Endothelial cell of umbilical vein (primary cell): ENCODE data around the gene SUPT3H. TPM values are rescaled to one million over a fixed set of nuclear protein-coding genes. Genes with fewer than 3 reads are reported as not detected.

Experiments
- BruUV-seq: library from RNA; stranded (reverse); fragments of 400-500 nt; replicated peaks from 2 replicates; lab custom pipeline; 2021; lab: Mats Ljungman, UMichigan
- CTCF ChIA-PET: fragments of 300-600, 350-600 bp; sonication (Branson Sonifier 250); formaldehyde crosslinking; loops from one replicate; lab custom pipeline; 2021; ENCODE audit warnings: antibody characterized with exemption, inconsistent platforms; lab: Charles Lee
- POLR2A ChIA-PET: fragments of 300-600, 350-600 bp; sonication (Branson Sonifier 250); formaldehyde crosslinking; loops from one replicate; lab custom pipeline; 2021; ENCODE audit warnings: antibody characterized with exemption, inconsistent platforms; lab: Charles Lee
- DNase-seq: peaks from one replicate; pipeline ENCODE4 v3.0.0-alpha.2; 2011; ENCODE audit warnings: low read depth, low spot score
- FAIRE-seq: peaks from 2 replicates; lab custom pipeline; 2011; peaks lifted over from hg19 to GRCh38; lab: Jason Lieb, UNC
- H2AFZ ChIP-seq: 2 replicates; pipeline ENCODE4 v1.6.0; 2012; ENCODE audit warnings: low read depth, low read length, control low read depth, inconsistent platforms
- H3K27ac ChIP-seq: 2 replicates; pipeline ENCODE4 v1.5.1; 2011; ENCODE audit warnings: low read depth, mild to moderate bottlenecking, control low read depth, low read length, moderate library complexity; ENCODE audit not compliant: insufficient read depth
- H3K27me3 ChIP-seq, 2 experiments: 2 replicates each; pipeline versions ENCODE4 v1.6.0 to v1.6.1; 2011; ENCODE audit warnings: low read length in 2 of 2, mixed read lengths in 1 of 2; ENCODE audit not compliant: control insufficient read depth in 2 of 2, insufficient read depth in 2 of 2
- H3K36me3 ChIP-seq, 2 experiments: 2 replicates in 1 of 2; 3 replicates in 1 of 2; pipeline ENCODE4 v1.5.1; 2011; ENCODE audit warnings: low read length in 2 of 2, mild to moderate bottlenecking in 1 of 2, moderate library complexity in 1 of 2; ENCODE audit not compliant: control insufficient read depth in 2 of 2, insufficient read depth in 2 of 2; ENCODE audit errors: extremely low read depth in 1 of 2
- H3K4me1 ChIP-seq: 3 replicates; pipeline ENCODE4 v1.5.1; 2011; ENCODE audit warnings: mild to moderate bottlenecking, low read length; ENCODE audit not compliant: control insufficient read depth, insufficient read depth; ENCODE audit errors: extremely low read depth
- H3K4me2 ChIP-seq: 2 replicates; pipeline ENCODE4 v1.6.1; 2011; ENCODE audit warnings: low read length, control low read depth, mixed read lengths; ENCODE audit not compliant: insufficient read depth
- H3K4me3 ChIP-seq, 3 experiments: fragments of 200-600 bp in 1 of 3; sonication (generic), shearing (Covaris generic) in 1 of 3; replicated peaks in 1 of 3; 2 replicates each; pipeline ENCODE4 v1.5.1; 2011 to 2016; ENCODE audit warnings: control low read depth in 3 of 3, low read length in 3 of 3, mild to moderate bottlenecking in 2 of 3, inconsistent platforms in 1 of 3, low read depth in 1 of 3, moderate library complexity in 1 of 3; ENCODE audit not compliant: insufficient read depth in 1 of 3
- H3K79me2 ChIP-seq: 2 replicates; pipeline ENCODE4 v1.6.0; 2012; ENCODE audit warnings: low read length, inconsistent platforms; ENCODE audit not compliant: control insufficient read depth, insufficient read depth
- H3K9ac ChIP-seq: replicated peaks from 2 replicates; pipeline ENCODE3; 2011; ENCODE audit warnings: low read length, control low read depth; ENCODE audit not compliant: insufficient read depth; ENCODE audit errors: extremely low read depth
- H3K9me1 ChIP-seq: replicated peaks from 3 replicates; pipeline ENCODE4 v1.6.0; 2011; ENCODE audit warnings: mild to moderate bottlenecking, low read length; ENCODE audit not compliant: control insufficient read depth, insufficient read depth; ENCODE audit errors: extremely low read depth
- H3K9me3 ChIP-seq: replicated peaks from 2 replicates; pipeline ENCODE4 v1.5.1; 2012; ENCODE audit warnings: low read length, inconsistent platforms; ENCODE audit not compliant: control insufficient read depth, insufficient read depth
- H4K20me1 ChIP-seq: replicated peaks from 2 replicates; pipeline ENCODE3; 2011; ENCODE audit warnings: mild to moderate bottlenecking, low read length; ENCODE audit not compliant: control insufficient read depth, insufficient read depth; ENCODE audit errors: extremely low read depth
- EZH2 ChIP-seq: IDR thresholded peaks from 2 replicates; pipeline ENCODE4 v1.6.1; 2012; ENCODE audit warnings: borderline replicate concordance, low read depth, mild to moderate bottlenecking, moderate library complexity, low read length, inconsistent platforms; ENCODE audit not compliant: severe bottlenecking
- FOS ChIP-seq: IDR thresholded peaks from 2 replicates; pipeline ENCODE4 v1.6.1; 2011; ENCODE audit warnings: mild to moderate bottlenecking, low read length, moderate library complexity, borderline replicate concordance; ENCODE audit not compliant: insufficient read depth
- GATA2 ChIP-seq: IDR thresholded peaks from 2 replicates; pipeline ENCODE4 v1.7.0; 2011; ENCODE audit warnings: low read depth, mild to moderate bottlenecking, moderate library complexity, mixed read lengths, low read length; ENCODE audit not compliant: insufficient read length, insufficient read depth
- JUN ChIP-seq: IDR thresholded peaks from 2 replicates; pipeline ENCODE4 v1.6.1; 2011; ENCODE audit warnings: borderline replicate concordance, low read depth; ENCODE audit not compliant: insufficient read length, insufficient read depth
- MYC ChIP-seq: IDR thresholded peaks from one replicate; pipeline ENCODE4 v1.6.1; 2011; ENCODE audit warnings: mild to moderate bottlenecking, low read depth, low read length
- POLR2A ChIP-seq: IDR thresholded peaks from 2 replicates; pipeline ENCODE4 v1.6.1; 2012; ENCODE audit warnings: low read depth, mild to moderate bottlenecking, control low read depth, low read length
- POLR2AphosphoS5 ChIP-seq: IDR thresholded peaks from 2 replicates; pipeline ENCODE4 v1.6.1; 2012; ENCODE audit warnings: low read depth, mild to moderate bottlenecking, control low read depth, low read length, moderate library complexity; ENCODE audit not compliant: insufficient read depth
- dilution Hi-C: fragments of 300-500 bp; cut with MboI; formaldehyde crosslinking; loops from one replicate; pipeline ENCODE4 v1.15.0; 2019; ENCODE audit warnings: low sequenced_read_pairs; ENCODE audit not compliant: extremely low pct_ligation_motif_present
- intact Hi-C: fragments of 100-400 bp; cut with micrococcal nuclease; formaldehyde crosslinking; loops from one replicate; pipeline ENCODE4 v1.10.0; 2022
- polyA plus RNA-seq, 4 experiments: library from polyadenylated mRNA; depleted of rRNA in 3 of 4; stranded (reverse) in 3 of 4; unstranded in 1 of 4; fragments of >200 nt; gene quantifications; 2 replicates each; pipeline versions ENCODE4 v1.2.1 to v1.2.3, GENCODE V29; 2011 to 2012; ENCODE audit warnings: missing spikeins in 1 of 4
- total RNA-seq: library from RNA; stranded (reverse); gene quantifications from 2 replicates; pipeline ENCODE4 v1.2.3, GENCODE V29; 2021
- TF ChIP-seq, protein P1 (sequence below): IDR thresholded peaks from 2 replicates; pipeline ENCODE4 v1.6.1; 2011; ENCODE audit not compliant: insufficient read depth, insufficient read length
- TF ChIP-seq, protein P2 (sequence below), 2 donors: IDR thresholded peaks; 1 replicate in 1 of 2; 2 replicates in 1 of 2; pipeline ENCODE4 v1.5.1; 2011; ENCODE audit warnings: low read length in 2 of 2, mild to moderate bottlenecking in 2 of 2, moderate library complexity in 2 of 2, control low read depth in 1 of 2, inconsistent platforms in 1 of 2, low read depth in 1 of 2; ENCODE audit not compliant: insufficient read depth in 1 of 2; ENCODE audit errors: extremely low read depth in 1 of 2

SUPT3H gene
- total and polyA plus RNA-seq, 2 donors (not counting 3 experiments of a cell fraction or from before 2014, with no cell fraction given) = 8.3 to 9.8 TPM

DNA sequence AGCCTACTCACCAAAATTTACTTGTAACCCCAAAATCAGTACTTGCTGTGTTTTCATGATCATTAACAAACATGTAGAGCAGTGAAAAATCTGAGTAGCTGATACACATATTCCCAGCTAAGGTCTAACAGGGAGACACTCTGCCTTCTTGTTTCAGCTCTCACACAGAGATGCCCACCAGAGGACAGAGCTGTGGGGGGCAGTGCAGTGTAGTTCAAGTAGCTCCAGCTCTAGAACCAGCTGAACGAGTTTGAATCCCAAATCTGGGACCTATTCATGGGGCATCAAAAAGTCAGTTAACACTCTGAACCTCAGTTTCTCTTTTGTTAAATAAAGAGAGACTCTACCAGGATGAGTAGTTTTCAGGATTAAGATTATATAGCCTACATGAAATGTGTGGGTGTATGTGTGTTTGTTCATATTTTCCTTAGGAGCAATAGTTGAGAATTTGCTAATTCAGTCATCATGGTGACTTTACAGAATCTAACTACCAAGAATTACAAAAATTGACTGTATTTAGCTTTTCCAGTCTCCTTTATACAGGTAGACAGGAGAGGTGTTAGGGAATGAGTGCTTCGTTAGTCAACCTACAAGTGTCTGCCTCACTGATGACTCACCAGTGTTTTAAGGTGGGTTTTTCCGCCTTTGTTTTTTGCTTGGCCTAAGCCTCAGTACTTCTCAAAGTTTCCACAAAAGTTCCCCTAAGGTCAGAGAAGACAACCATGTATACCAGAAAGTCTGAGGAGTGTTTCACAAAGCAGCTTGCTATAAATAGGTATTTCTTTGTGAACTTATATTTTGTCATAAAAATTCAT lies 213.6 kb downstream of the SUPT3H start:
- Histone ChIP-seq H3K4me3 (no peak overlapping the region), H3K9me3 (no peaks in the 10 kb centered on the region), H4K20me1 (no peaks in the 10 kb centered on the region), H3K27ac (no peak overlapping the region), H3K4me2 (no peak overlapping the region), H3K36me3 (no peaks in the 10 kb centered on the region), H3K4me1 (no peaks in the 10 kb centered on the region), H3K79me2 (no peaks in the 10 kb centered on the region), H3K9ac (no peak overlapping the region), H3K27me3 (no peaks in the 10 kb centered on the region), H2AFZ (no peak overlapping the region), H3K9me1 (no peaks in the 10 kb centered on the region)
- FAIRE-seq (no peak), DNase-seq (no peak)
- CTCF ChIA-PET = no interaction called here
- dilution Hi-C loops (no loop called here), intact Hi-C loops (no loop called here)
- POLR2A ChIA-PET = no interaction called here
- no TSS peak for BruUV-seq
- TF ChIP-seq EZH2 = no peak
- no peak for TF ChIP-seq GATA2
- TF ChIP-seq, protein P1, sequence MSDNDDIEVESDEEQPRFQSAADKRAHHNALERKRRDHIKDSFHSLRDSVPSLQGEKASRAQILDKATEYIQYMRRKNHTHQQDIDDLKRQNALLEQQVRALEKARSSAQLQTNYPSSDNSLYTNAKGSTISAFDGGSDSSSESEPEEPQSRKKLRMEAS = no peak
- no peak for TF ChIP-seq MYC
- TF ChIP-seq POLR2A = no peak
- no peak for TF ChIP-seq POLR2AphosphoS5
- no peak for TF ChIP-seq FOS
- TF ChIP-seq, protein P2, sequence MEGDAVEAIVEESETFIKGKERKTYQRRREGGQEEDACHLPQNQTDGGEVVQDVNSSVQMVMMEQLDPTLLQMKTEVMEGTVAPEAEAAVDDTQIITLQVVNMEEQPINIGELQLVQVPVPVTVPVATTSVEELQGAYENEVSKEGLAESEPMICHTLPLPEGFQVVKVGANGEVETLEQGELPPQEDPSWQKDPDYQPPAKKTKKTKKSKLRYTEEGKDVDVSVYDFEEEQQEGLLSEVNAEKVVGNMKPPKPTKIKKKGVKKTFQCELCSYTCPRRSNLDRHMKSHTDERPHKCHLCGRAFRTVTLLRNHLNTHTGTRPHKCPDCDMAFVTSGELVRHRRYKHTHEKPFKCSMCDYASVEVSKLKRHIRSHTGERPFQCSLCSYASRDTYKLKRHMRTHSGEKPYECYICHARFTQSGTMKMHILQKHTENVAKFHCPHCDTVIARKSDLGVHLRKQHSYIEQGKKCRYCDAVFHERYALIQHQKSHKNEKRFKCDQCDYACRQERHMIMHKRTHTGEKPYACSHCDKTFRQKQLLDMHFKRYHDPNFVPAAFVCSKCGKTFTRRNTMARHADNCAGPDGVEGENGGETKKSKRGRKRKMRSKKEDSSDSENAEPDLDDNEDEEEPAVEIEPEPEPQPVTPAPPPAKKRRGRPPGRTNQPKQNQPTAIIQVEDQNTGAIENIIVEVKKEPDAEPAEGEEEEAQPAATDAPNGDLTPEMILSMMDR (IDR thresholded peaks at IDR 0.05; ENCODE audit: extremely low read depth in 1 of 2, insufficient read depth in 1 of 2, low read depth in 1 of 2, low read length in 2 of 2) = no peak
- TF ChIP-seq JUN = no peak
